Measurements from ENCODE around the gene NR2F2. TPM values are rescaled to one million over a fixed set of nuclear protein-coding genes. Genes with fewer than 3 reads are reported as not detected.

The NR2F2 gene
- total and polyA plus RNA-seq, 2 experiments from 2014 or later: 0.16 TPM; not detected in 1

- TF ChIP-seq STAT1 (IDR thresholded peaks at IDR 0.05; ENCODE audit: unreplicated experiment): no peak
- TF ChIP-seq EZH2 (IDR thresholded peaks at IDR 0.05; ENCODE audit: low read depth, unreplicated experiment): no peak
- TF ChIP-seq EZH2phosphoT487 (IDR thresholded peaks at IDR 0.05; ENCODE audit: unreplicated experiment): no peak
- TF ChIP-seq ZNF331 (CRISPR knock-in tag; IDR thresholded peaks at IDR 0.05; ENCODE audit: low read depth): no peak
- TF ChIP-seq CREB1 (CRISPR knock-in tag; IDR thresholded peaks at IDR 0.05; ENCODE audit: low read depth): no peak
- no peak for TF ChIP-seq ETS1 (IDR thresholded peaks at IDR 0.05)
- TF ChIP-seq CTCF (conservative IDR thresholded peaks at IDR 0.05; ENCODE audit: low read depth in 2 of 2): no peak
- TF ChIP-seq REST (IDR thresholded peaks at IDR 0.05; ENCODE audit: unreplicated experiment): no peak
- no peak for TF ChIP-seq POLR2AphosphoS5 (IDR thresholded peaks at IDR 0.05; ENCODE audit: low read depth)
- TF ChIP-seq ZNF462 (CRISPR knock-in tag; IDR thresholded peaks at IDR 0.05): no peak
- no peak for TF ChIP-seq ZNF114 (CRISPR knock-in tag; IDR thresholded peaks at IDR 0.05)
- no peak for TF ChIP-seq JUNB (IDR thresholded peaks at IDR 0.05; ENCODE audit: unreplicated experiment)
- no peak for TF ChIP-seq NANOG (IDR thresholded peaks at IDR 0.05; ENCODE audit: borderline replicate concordance)
- H3K79me2 ChIP-seq (replicated peaks; ENCODE audit: insufficient read depth): no peaks in the 10 kb centered on the region
- H3K9me2 ChIP-seq (ENCODE audit: insufficient read depth): no peaks in the 10 kb centered on the region; the same call in 1 of the 2 replicates
Measured at GRCh38 chr15:96307856-96308394, 22.6 kb upstream of the NR2F2 start.

More at GRCh38 chr15:96307856-96308394, 22.6 kb upstream of the NR2F2 start:
- Mint-ChIP-seq H3K4me3 (no peak overlapping the region), H3K27ac (no peak overlapping the region), H3K9me3 (no peaks in the 10 kb centered on the region), H3K27me3 (ENCODE audit: insufficient read depth, low read depth, poor library complexity) (peaks cover 5% of the 10 kb centered on the region), H3K36me3 (ENCODE audit: low read depth) (no peaks in the 10 kb centered on the region), H3K4me1 (peaks cover 17% of the 10 kb centered on the region; the same call in 2 of the 3 replicates)
- Histone ChIP-seq H3K27ac (ENCODE audit: low read depth) (no peak overlapping the region), H3F3A (replicated peaks; ENCODE audit: low read depth) (no peaks in the 10 kb centered on the region), H3K4me3 (no peak overlapping the region), H3K4me2 (no peak overlapping the region), H3K4me1 (ENCODE audit: insufficient read depth) (peaks cover 13% of the 10 kb centered on the region), H2AFZ (peak overlapping the region; percentile 49), H3K27me3 (ENCODE audit: insufficient read depth) (no peaks in the 10 kb centered on the region), H4K20me1 (replicated peaks; ENCODE audit: insufficient read depth) (no peaks in the 10 kb centered on the region), H3K36me3 (ENCODE audit: insufficient read depth) (no peaks in the 10 kb centered on the region)
- DNase-seq (ENCODE audit: low spot score) (no peak), ATAC-seq (no peak)
